ENCODE measurements around the gene ATCAY. TPM values are rescaled to one million over a fixed set of nuclear protein-coding genes. Genes with fewer than 3 reads are reported as not detected.

ATCAY gene
- total RNA-seq, 1 experiment from 2014 or later: not detected

- H3K9me2 ChIP-seq (replicated peaks; ENCODE audit: low read length): no peaks in the 10 kb centered on the region
- no peak overlapping the region for H3K27ac ChIP-seq (ENCODE audit: low read length)
- DNase-seq: no peak
- no peaks in the 10 kb centered on the region for H3F3A ChIP-seq (ENCODE audit: low read length, unreplicated experiment)
- H3K79me2 ChIP-seq (ENCODE audit: low read length): no peaks in the 10 kb centered on the region
- POLR2A ChIA-PET (ENCODE audit: unreplicated experiment): no interaction called here
- ATAC-seq: no peak
- no peak overlapping the region for H3K9ac ChIP-seq (ENCODE audit: low read length)
- H3K4me1 ChIP-seq (ENCODE audit: insufficient read depth, low read length): no peaks in the 10 kb centered on the region
- H3K4me2 ChIP-seq (ENCODE audit: low read length): no peak overlapping the region
- BruUV-seq (replicated peaks): no TSS peak
- CTCF ChIA-PET: no interaction called here
- TF ChIP-seq EZH2 (IDR thresholded peaks at IDR 0.05; ENCODE audit: low read length, unreplicated experiment): no peak
- TF ChIP-seq CTCF (conservative IDR thresholded peaks at IDR 0.05; ENCODE audit: low read depth, low read length): no peak
- TF ChIP-seq EZH2phosphoT487 (IDR thresholded peaks at IDR 0.05; ENCODE audit: borderline replicate concordance, low read length): no peak
- no peak overlapping the region for H3K4me3 ChIP-seq (ENCODE audit: low read length)
- H3K27me3 ChIP-seq (ENCODE audit: low read length): no peaks in the 10 kb centered on the region
- intact Hi-C loops (cut with micrococcal nuclease): no loop called here
- H2AFZ ChIP-seq (ENCODE audit: low read length): no peak overlapping the region
- H3K36me3 ChIP-seq (ENCODE audit: low read depth, low read length): no peaks in the 10 kb centered on the region
- H4K20me1 ChIP-seq (ENCODE audit: low read length): no peaks in the 10 kb centered on the region
- H3K9me3 ChIP-seq (ENCODE audit: low read length): no peaks in the 10 kb centered on the region
These were observed 42.6 kb upstream of the ATCAY start for GRCh38 chr19:3837922-3838321.

GRCh38 chr19:3838661-3839060 is 41.8 kb upstream of the ATCAY start:
- TF ChIP-seq EZH2phosphoT487 (IDR thresholded peaks at IDR 0.05; ENCODE audit: borderline replicate concordance, low read length) (no peak), EZH2 (IDR thresholded peaks at IDR 0.05; ENCODE audit: low read length, unreplicated experiment) (no peak), CTCF (conservative IDR thresholded peaks at IDR 0.05; ENCODE audit: low read depth, low read length) (no peak)
- Histone ChIP-seq H3F3A (ENCODE audit: low read length, unreplicated experiment) (no peaks in the 10 kb centered on the region), H3K27me3 (ENCODE audit: low read length) (no peaks in the 10 kb centered on the region), H3K79me2 (ENCODE audit: low read length) (no peaks in the 10 kb centered on the region), H3K36me3 (ENCODE audit: low read depth, low read length) (no peaks in the 10 kb centered on the region), H3K4me1 (ENCODE audit: insufficient read depth, low read length) (no peaks in the 10 kb centered on the region), H3K9ac (ENCODE audit: low read length) (no peak overlapping the region), H4K20me1 (ENCODE audit: low read length) (no peaks in the 10 kb centered on the region), H3K9me3 (ENCODE audit: low read length) (no peaks in the 10 kb centered on the region), H3K27ac (ENCODE audit: low read length) (no peak overlapping the region), H3K4me2 (ENCODE audit: low read length) (no peak overlapping the region), H3K9me2 (replicated peaks; ENCODE audit: low read length) (no peaks in the 10 kb centered on the region), H2AFZ (ENCODE audit: low read length) (no peak overlapping the region), H3K4me3 (ENCODE audit: low read length) (no peak overlapping the region)
- DNase-seq (no peak), ATAC-seq (no peak)
- POLR2A ChIA-PET (ENCODE audit: unreplicated experiment): no interaction called here
- CTCF ChIA-PET: no interaction called here
- intact Hi-C loops (cut with micrococcal nuclease): no loop called here
- BruUV-seq (replicated peaks): no TSS peak

- no peak overlapping the region for H3K9ac ChIP-seq (ENCODE audit: low read length)
- no peaks in the 10 kb centered on the region for H3K79me2 ChIP-seq (ENCODE audit: low read length)
- ATAC-seq: no peak
- H3K4me1 ChIP-seq (ENCODE audit: insufficient read depth, low read length): no peaks in the 10 kb centered on the region
- no peak overlapping the region for H3K27ac ChIP-seq (ENCODE audit: low read length)
- CTCF ChIA-PET: no interaction called here
- no peaks in the 10 kb centered on the region for H3K27me3 ChIP-seq (ENCODE audit: low read length)
- no peaks in the 10 kb centered on the region for H4K20me1 ChIP-seq (ENCODE audit: low read length)
- POLR2A ChIA-PET (ENCODE audit: unreplicated experiment): no interaction called here
- H3K9me3 ChIP-seq (ENCODE audit: low read length): no peaks in the 10 kb centered on the region
- no peak overlapping the region for H3K4me2 ChIP-seq (ENCODE audit: low read length)
- H3K36me3 ChIP-seq (ENCODE audit: low read depth, low read length): no peaks in the 10 kb centered on the region
- BruUV-seq (replicated peaks): no TSS peak
- no peak overlapping the region for H3K4me3 ChIP-seq (ENCODE audit: low read length)
- H3F3A ChIP-seq (ENCODE audit: low read length, unreplicated experiment): no peaks in the 10 kb centered on the region
- no peak for TF ChIP-seq EZH2phosphoT487 (IDR thresholded peaks at IDR 0.05; ENCODE audit: borderline replicate concordance, low read length)
- no peak for TF ChIP-seq EZH2 (IDR thresholded peaks at IDR 0.05; ENCODE audit: low read length, unreplicated experiment)
- TF ChIP-seq CTCF (conservative IDR thresholded peaks at IDR 0.05; ENCODE audit: low read depth, low read length): no peak
- no peaks in the 10 kb centered on the region for H3K9me2 ChIP-seq (replicated peaks; ENCODE audit: low read length)
- H2AFZ ChIP-seq (ENCODE audit: low read length): no peak overlapping the region
- intact Hi-C loops (cut with micrococcal nuclease): no loop called here
- no peak for DNase-seq
These were observed 40.5 kb upstream of the ATCAY start for GRCh38 chr19:3839941-3840340.
